HepG2 (cell line): ENCODE data around the gene ADCYAP1. TPM values are rescaled to one million over a fixed set of nuclear protein-coding genes. Genes with fewer than 3 reads are reported as not detected.

Experiments
- GABPA ChIP-seq, 2 experiments: IDR thresholded peaks; 2 replicates each; pipeline ENCODE4 v1.6.1; 2011 to 2016; ENCODE audit warnings: low read depth in 2 of 2, low read length in 1 of 2, missing biosample characterization in 1 of 2, missing genetic modification characterization in 1 of 2
- KDM6A ChIP-seq: IDR thresholded peaks from 2 replicates; pipeline ENCODE4 v1.6.1; 2016; ENCODE audit warnings: low read depth
- KLF16 ChIP-seq, 2 experiments: sonication (generic) in 1 of 2; formaldehyde crosslinking in 1 of 2; IDR thresholded peaks; 2 replicates each; pipeline versions ENCODE4 v1.6.1 to v1.8.0; 2016 to 2023; ENCODE audit warnings: missing genetic modification reagents in 2 of 2, missing compliant biosample characterization in 1 of 2
- SMARCC2 ChIP-seq: fragments of 450-650 bp; IDR thresholded peaks from 2 replicates; pipeline ENCODE4 v1.6.1; 2017; ENCODE audit warnings: antibody characterized with exemption, mild to moderate bottlenecking
- SOX13 ChIP-seq, 3 experiments: fragments of 450-650 bp in 1 of 3; sonication (generic) in 1 of 3; formaldehyde crosslinking in 1 of 3; IDR thresholded peaks in 2 of 3; conservative IDR thresholded peaks in 1 of 3; 2 replicates each; pipeline versions ENCODE4 v1.5.0 to v1.6.1; 2016 to 2020; ENCODE audit warnings: antibody characterized with exemption in 1 of 3, mild to moderate bottlenecking in 1 of 3, missing compliant biosample characterization in 1 of 3, missing genetic modification reagents in 1 of 3, moderate library complexity in 1 of 3
- SP2 ChIP-seq: sonication (generic); formaldehyde crosslinking; IDR thresholded peaks from 2 replicates; pipeline ENCODE4 v1.5.1; 2020; ENCODE audit warnings: mild to moderate bottlenecking, missing genetic modification reagents
- TAF15 ChIP-seq: fragments of 200-400 bp; formaldehyde crosslinking; IDR thresholded peaks from one replicate; pipeline ENCODE4 v1.6.1; 2018; ENCODE audit warnings: mild to moderate bottlenecking, low read depth, low read length; ENCODE audit not compliant: poor library complexity, severe bottlenecking
- TBX3 ChIP-seq: fragments of 450-650 bp; IDR thresholded peaks from 2 replicates; pipeline ENCODE4 v1.6.1; 2017; ENCODE audit warnings: antibody characterized with exemption, mild to moderate bottlenecking, inconsistent platforms, borderline replicate concordance
- TFE3 ChIP-seq: IDR thresholded peaks from 2 replicates; pipeline ENCODE4 v1.6.1; 2016
- ZFY ChIP-seq: sonication (generic); formaldehyde crosslinking; IDR thresholded peaks from 2 replicates; pipeline ENCODE4 v1.4.0; 2020; ENCODE audit warnings: missing genetic modification reagents
- ZNF33B ChIP-seq: sonication (generic); formaldehyde crosslinking; IDR thresholded peaks from 2 replicates; pipeline ENCODE4 v1.5.1; 2020; ENCODE audit warnings: mild to moderate bottlenecking, missing genetic modification reagents
- polyA plus RNA-seq, 8 experiments: library from polyadenylated mRNA; depleted of rRNA in 3 of 8; stranded (reverse) in 7 of 8; unstranded in 1 of 8; fragments of >200 nt; fragmentation: Illumina TruSeq in 4 of 8; extraction: Trizol in 4 of 8; gene quantifications; 2 replicates each; pipeline versions ENCODE4 v1.2.1 to v1.2.3, GENCODE V29; 2011 to 2016; ENCODE audit warnings: low read depth in 4 of 8, missing spikeins in 1 of 8, mixed read lengths in 1 of 8; ENCODE audit not compliant: insufficient read depth in 1 of 8
- total RNA-seq, 5 experiments: library from RNA; depleted of rRNA; stranded (reverse); fragments of >200 nt; fragmentation: Illumina TruSeq; extraction: Trizol; gene quantifications; 2 replicates each; pipeline ENCODE4 v1.2.3, GENCODE V29; 2016; ENCODE audit warnings: low read depth in 1 of 5
- TF ChIP-seq, protein P1 (sequence below): IDR thresholded peaks from 2 replicates; pipeline ENCODE4 v1.6.1; 2016; ENCODE audit warnings: low read depth, missing genetic modification reagents, missing compliant biosample characterization
- TF ChIP-seq, protein P2 (sequence below): IDR thresholded peaks from 2 replicates; pipeline ENCODE4 v1.6.1; 2012; ENCODE audit warnings: inconsistent platforms
- TF ChIP-seq, protein P3 (sequence below): sonication (generic); formaldehyde crosslinking; IDR thresholded peaks from 2 replicates; pipeline ENCODE4 v1.4.0; 2020; ENCODE audit warnings: missing genetic modification reagents

ADCYAP1 gene
- total and polyA plus RNA-seq, 2 of the 13 experiments (the other 11 are each of a cell fraction or from before 2014, with no cell fraction given): not detected

GRCh38 chr18:923144-923866, 18.6 kb downstream of the ADCYAP1 start (continued):
- 0 out of 2 replicates have a peak, but pooled peaks have one; percentile 22 for TF ChIP-seq TFE3 (CRISPR knock-in tag)
- TF ChIP-seq TBX3: no peak
- TF ChIP-seq SOX13 (IDR thresholded peaks at IDR 0.05): no peak
- peak in 1 of 2 experiments; percentile 45; a peak in 1 of 4 replicates for TF ChIP-seq SOX13 (CRISPR knock-in tag; conservative IDR thresholded peaks at IDR 0.05 in 1 of 2, IDR thresholded peaks at IDR 0.05 in 1 of 2)
- 0 out of 2 replicates have a peak, but pooled peaks have one; percentile 34 for TF ChIP-seq KDM6A (CRISPR knock-in tag)
- TF ChIP-seq, protein P1, sequence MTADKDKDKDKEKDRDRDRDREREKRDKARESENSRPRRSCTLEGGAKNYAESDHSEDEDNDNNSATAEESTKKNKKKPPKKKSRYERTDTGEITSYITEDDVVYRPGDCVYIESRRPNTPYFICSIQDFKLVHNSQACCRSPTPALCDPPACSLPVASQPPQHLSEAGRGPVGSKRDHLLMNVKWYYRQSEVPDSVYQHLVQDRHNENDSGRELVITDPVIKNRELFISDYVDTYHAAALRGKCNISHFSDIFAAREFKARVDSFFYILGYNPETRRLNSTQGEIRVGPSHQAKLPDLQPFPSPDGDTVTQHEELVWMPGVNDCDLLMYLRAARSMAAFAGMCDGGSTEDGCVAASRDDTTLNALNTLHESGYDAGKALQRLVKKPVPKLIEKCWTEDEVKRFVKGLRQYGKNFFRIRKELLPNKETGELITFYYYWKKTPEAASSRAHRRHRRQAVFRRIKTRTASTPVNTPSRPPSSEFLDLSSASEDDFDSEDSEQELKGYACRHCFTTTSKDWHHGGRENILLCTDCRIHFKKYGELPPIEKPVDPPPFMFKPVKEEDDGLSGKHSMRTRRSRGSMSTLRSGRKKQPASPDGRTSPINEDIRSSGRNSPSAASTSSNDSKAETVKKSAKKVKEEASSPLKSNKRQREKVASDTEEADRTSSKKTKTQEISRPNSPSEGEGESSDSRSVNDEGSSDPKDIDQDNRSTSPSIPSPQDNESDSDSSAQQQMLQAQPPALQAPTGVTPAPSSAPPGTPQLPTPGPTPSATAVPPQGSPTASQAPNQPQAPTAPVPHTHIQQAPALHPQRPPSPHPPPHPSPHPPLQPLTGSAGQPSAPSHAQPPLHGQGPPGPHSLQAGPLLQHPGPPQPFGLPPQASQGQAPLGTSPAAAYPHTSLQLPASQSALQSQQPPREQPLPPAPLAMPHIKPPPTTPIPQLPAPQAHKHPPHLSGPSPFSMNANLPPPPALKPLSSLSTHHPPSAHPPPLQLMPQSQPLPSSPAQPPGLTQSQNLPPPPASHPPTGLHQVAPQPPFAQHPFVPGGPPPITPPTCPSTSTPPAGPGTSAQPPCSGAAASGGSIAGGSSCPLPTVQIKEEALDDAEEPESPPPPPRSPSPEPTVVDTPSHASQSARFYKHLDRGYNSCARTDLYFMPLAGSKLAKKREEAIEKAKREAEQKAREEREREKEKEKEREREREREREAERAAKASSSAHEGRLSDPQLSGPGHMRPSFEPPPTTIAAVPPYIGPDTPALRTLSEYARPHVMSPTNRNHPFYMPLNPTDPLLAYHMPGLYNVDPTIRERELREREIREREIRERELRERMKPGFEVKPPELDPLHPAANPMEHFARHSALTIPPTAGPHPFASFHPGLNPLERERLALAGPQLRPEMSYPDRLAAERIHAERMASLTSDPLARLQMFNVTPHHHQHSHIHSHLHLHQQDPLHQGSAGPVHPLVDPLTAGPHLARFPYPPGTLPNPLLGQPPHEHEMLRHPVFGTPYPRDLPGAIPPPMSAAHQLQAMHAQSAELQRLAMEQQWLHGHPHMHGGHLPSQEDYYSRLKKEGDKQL (CRISPR knock-in tag): 0 out of 2 replicates have a peak, but pooled peaks have one; percentile 31
- no peak for TF ChIP-seq SMARCC2
- TF ChIP-seq ZNF33B: no peak
- no peak for TF ChIP-seq TAF15
- TF ChIP-seq GABPA (IDR thresholded peaks at IDR 0.05; ENCODE audit: low read depth, low read length): no peak
- peak; percentile 21; the same call in 1 of the 2 replicates for TF ChIP-seq GABPA (CRISPR knock-in tag; IDR thresholded peaks at IDR 0.05; ENCODE audit: low read depth)
- TF ChIP-seq SP2 (CRISPR knock-in tag): no peak
- no peak for TF ChIP-seq ZFY
- TF ChIP-seq, protein P2, sequence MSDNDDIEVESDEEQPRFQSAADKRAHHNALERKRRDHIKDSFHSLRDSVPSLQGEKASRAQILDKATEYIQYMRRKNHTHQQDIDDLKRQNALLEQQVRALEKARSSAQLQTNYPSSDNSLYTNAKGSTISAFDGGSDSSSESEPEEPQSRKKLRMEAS: peak; percentile 60; the same call in 1 of the 2 replicates
- TF ChIP-seq, protein P3, sequence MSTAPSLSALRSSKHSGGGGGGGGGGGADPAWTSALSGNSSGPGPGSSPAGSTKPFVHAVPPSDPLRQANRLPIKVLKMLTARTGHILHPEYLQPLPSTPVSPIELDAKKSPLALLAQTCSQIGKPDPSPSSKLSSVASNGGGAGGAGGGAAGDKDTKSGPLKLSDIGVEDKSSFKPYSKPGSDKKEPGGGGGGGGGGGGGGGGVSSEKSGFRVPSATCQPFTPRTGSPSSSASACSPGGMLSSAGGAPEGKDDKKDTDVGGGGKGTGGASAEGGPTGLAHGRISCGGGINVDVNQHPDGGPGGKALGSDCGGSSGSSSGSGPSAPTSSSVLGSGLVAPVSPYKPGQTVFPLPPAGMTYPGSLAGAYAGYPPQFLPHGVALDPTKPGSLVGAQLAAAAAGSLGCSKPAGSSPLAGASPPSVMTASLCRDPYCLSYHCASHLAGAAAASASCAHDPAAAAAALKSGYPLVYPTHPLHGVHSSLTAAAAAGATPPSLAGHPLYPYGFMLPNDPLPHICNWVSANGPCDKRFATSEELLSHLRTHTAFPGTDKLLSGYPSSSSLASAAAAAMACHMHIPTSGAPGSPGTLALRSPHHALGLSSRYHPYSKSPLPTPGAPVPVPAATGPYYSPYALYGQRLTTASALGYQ: no peak
- TF ChIP-seq KLF16 (CRISPR knock-in tag; IDR thresholded peaks at IDR 0.05): peak in 1 of 2 experiments; percentile 85; a peak in 2 of 4 replicates
